ENCODE data around the gene UNKL.

GRCh38 chr16:1432388-1433262 is 18.1 kb upstream of the UNKL start:
- TF ChIP-seq CTCF (IDR thresholded peaks at IDR 0.05) (no peak), POLR2A (IDR thresholded peaks at IDR 0.05) (no peak), POLR2AphosphoS5 (IDR thresholded peaks at IDR 0.05) (no peak)
